K562 (cell line): ENCODE data around the gene TRAP1. TPM values are rescaled to one million over a fixed set of nuclear protein-coding genes. Genes with fewer than 3 reads are reported as not detected.

Experiments used
- ATAC-seq: fragments of 200-7000 bp; cut with Tn5 transposase; 3 replicates; pipeline ENCODE4 v1.9.1; 2020; ENCODE audit warnings: moderate library complexity
- BruUV-seq: library from RNA; stranded (reverse); fragments of 400-500 nt; replicated peaks from 2 replicates; lab custom pipeline; 2021; lab: Mats Ljungman, UMichigan
- CTCF ChIA-PET: fragments of 300-600 bp; formaldehyde crosslinking; extraction: SDS; loops from one replicate; lab custom pipeline; 2021; ENCODE audit warnings: low intra/inter-chr PET ratio; lab: Yijun Ruan, JAX
- POLR2A ChIA-PET: fragments of 300-600, 350-650 bp; sonication (Branson Sonifier 250); formaldehyde crosslinking; extraction: SDS; loops from one replicate; lab custom pipeline; 2021; ENCODE audit warnings: antibody characterized with exemption, inconsistent platforms; lab: Yijun Ruan, JAX
- DNase-seq, 4 experiments: peaks; one replicate each; pipeline versions ENCODE4 v3.0.0 to v3.0.0-alpha.2; 2011 to 2018; ENCODE audit warnings: low spot score in 3 of 4, mixed read lengths in 3 of 4; ENCODE audit errors: extremely low read depth in 1 of 4
- FAIRE-seq: peaks from 2 replicates; lab custom pipeline; 2011; peaks lifted over from hg19 to GRCh38; lab: Jason Lieb, UNC
- H2AFZ ChIP-seq: 2 replicates; pipeline ENCODE4 v1.6.0; 2011; ENCODE audit warnings: low read depth, low read length, control low read depth, inconsistent platforms
- H3K27ac ChIP-seq: fragments of 200-600 bp; 3 replicates; pipeline ENCODE4 v1.8.0; 2011; ENCODE audit warnings: low read depth, mild to moderate bottlenecking, control low read depth, inconsistent platforms, low read length, moderate library complexity, mixed read lengths; ENCODE audit errors: extremely low read depth
- H3K27me3 ChIP-seq, 2 experiments: fragments of 300-600 bp in 1 of 2; 2 replicates in 1 of 2; 3 replicates in 1 of 2; pipeline versions ENCODE4 v1.6.0 to v1.8.0; 2011; ENCODE audit warnings: inconsistent platforms in 2 of 2, low read length in 2 of 2, mild to moderate bottlenecking in 1 of 2, mixed read lengths in 1 of 2, moderate library complexity in 1 of 2; ENCODE audit not compliant: control insufficient read depth in 2 of 2, insufficient read depth in 2 of 2
- H3K36me3 ChIP-seq: fragments of 300-600 bp; 3 replicates; pipeline ENCODE4 v1.8.0; 2011; ENCODE audit warnings: mild to moderate bottlenecking, low read length, inconsistent platforms; ENCODE audit not compliant: control insufficient read depth, insufficient read depth
- H3K4me1 ChIP-seq, 2 experiments: fragments of 200-600 bp in 1 of 2; replicated peaks in 1 of 2; 2 replicates in 1 of 2; 3 replicates in 1 of 2; pipeline versions ENCODE4 v1.5.1 to v1.8.0; 2011; ENCODE audit warnings: inconsistent platforms in 2 of 2, low read length in 2 of 2, mild to moderate bottlenecking in 1 of 2, mixed read lengths in 1 of 2, moderate library complexity in 1 of 2; ENCODE audit not compliant: control insufficient read depth in 2 of 2, insufficient read depth in 2 of 2
- H3K4me2 ChIP-seq: 2 replicates; pipeline ENCODE4 v1.6.1; 2011; ENCODE audit warnings: low read length, control low read depth, inconsistent platforms, mixed read lengths; ENCODE audit not compliant: insufficient read depth
- H3K4me3 ChIP-seq: fragments of 200-600 bp; sonication (generic), shearing (Covaris generic); 2 replicates; pipeline ENCODE4 v1.5.1; 2016; ENCODE audit warnings: control low read depth, inconsistent platforms
- H3K79me2 ChIP-seq: fragments of 200-600 bp; 3 replicates; pipeline ENCODE4 v1.8.0; 2011; ENCODE audit warnings: low read length, inconsistent platforms; ENCODE audit not compliant: control insufficient read depth, insufficient read depth
- H3K9ac ChIP-seq, 2 experiments: 2 replicates each; pipeline versions ENCODE4 v1.6.0 to v1.6.1; 2011; ENCODE audit warnings: low read depth in 2 of 2, low read length in 2 of 2, control low read depth in 1 of 2, inconsistent platforms in 1 of 2, mild to moderate bottlenecking in 1 of 2, mixed read lengths in 1 of 2; ENCODE audit not compliant: insufficient read depth in 1 of 2
- H3K9me1 ChIP-seq: one replicate; pipeline ENCODE4 v1.6.0; 2011; ENCODE audit warnings: inconsistent platforms, mild to moderate bottlenecking, low read length, moderate library complexity; ENCODE audit not compliant: control insufficient read depth, insufficient read depth
- H3K9me3 ChIP-seq: replicated peaks from 2 replicates; pipeline ENCODE4 v1.5.1; 2011; ENCODE audit warnings: low read depth, low read length, inconsistent platforms; ENCODE audit not compliant: control insufficient read depth, insufficient read depth
- H4K20me1 ChIP-seq: replicated peaks from 2 replicates; pipeline ENCODE4 v1.6.1; 2011; ENCODE audit warnings: low read length, inconsistent platforms, mixed read lengths; ENCODE audit not compliant: control insufficient read depth, insufficient read depth
- CEBPB ChIP-seq: fragments of 450-650 bp; IDR thresholded peaks from 2 replicates; pipeline ENCODE4 v1.6.1; 2016; ENCODE audit warnings: missing genetic modification characterization, missing compliant biosample characterization
- GABPA ChIP-seq: fragments of 200-800 bp; sonication (Bioruptor generic); conservative IDR thresholded peaks from 2 replicates; pipeline ENCODE4 v1.6.1; 2016; ENCODE audit warnings: low read depth, missing genetic modification characterization, missing compliant biosample characterization
- GATAD2A ChIP-seq: fragments of 450-650 bp; IDR thresholded peaks from 2 replicates; pipeline ENCODE4 v1.6.1; 2017
- HNRNPLL ChIP-seq: fragments of 200-400 bp; formaldehyde crosslinking; IDR thresholded peaks from 2 replicates; pipeline ENCODE4 v1.6.1; 2017; ENCODE audit warnings: low read length, low read depth, mild to moderate bottlenecking; ENCODE audit not compliant: poor library complexity, severe bottlenecking
- KLF10 ChIP-seq: fragments of 250-450 bp; sonication (Bioruptor Pico); IDR thresholded peaks from 2 replicates; pipeline ENCODE4 v1.6.1; 2021; ENCODE audit warnings: matching md5 sums
- MXD1 ChIP-seq: fragments of 250-450 bp; sonication (Bioruptor Pico); IDR thresholded peaks from 2 replicates; pipeline ENCODE4 v1.8.0; 2021; ENCODE audit warnings: borderline replicate concordance, mild to moderate bottlenecking, moderate library complexity; ENCODE audit not compliant: poor library complexity, severe bottlenecking
- RBBP5 ChIP-seq: fragments of 200-600 bp; sonication (generic); IDR thresholded peaks from 2 replicates; pipeline ENCODE4 v1.6.1; 2012; ENCODE audit warnings: borderline replicate concordance, mild to moderate bottlenecking, low read length, control low read depth, inconsistent platforms; ENCODE audit not compliant: insufficient read depth, poor library complexity, severe bottlenecking
- SREBF1 ChIP-seq: fragments of 150-350 bp; IDR thresholded peaks from 2 replicates; pipeline ENCODE4 v1.6.1; 2014; ENCODE audit warnings: antibody characterized with exemption, low read depth, low read length, borderline replicate concordance
- STAT5A ChIP-seq: IDR thresholded peaks from 2 replicates; pipeline ENCODE4 v1.6.1; 2012; ENCODE audit warnings: low read length, inconsistent platforms, borderline replicate concordance
- ZFP36 ChIP-seq: fragments of 150-350 bp; IDR thresholded peaks from 2 replicates; pipeline ENCODE4 v1.6.1; 2018; ENCODE audit warnings: low read length, low read depth; ENCODE audit not compliant: partially characterized antibody
- ZNF263 ChIP-seq: sonication (generic); formaldehyde crosslinking; IDR thresholded peaks from 2 replicates; pipeline ENCODE4 v1.8.0; 2022; ENCODE audit warnings: mild to moderate bottlenecking, missing genetic modification reagents, borderline replicate concordance
- ZNF408 ChIP-seq: fragments of 250-450 bp; sonication (Bioruptor Pico); IDR thresholded peaks from 2 replicates; pipeline ENCODE4 v1.4.0; 2020; ENCODE audit warnings: low read depth, mild to moderate bottlenecking, moderate library complexity
- ZNF586 ChIP-seq: fragments of 450-650 bp; formaldehyde crosslinking; conservative IDR thresholded peaks from 2 replicates; pipeline ENCODE4 v1.4.0; 2020; ENCODE audit warnings: mild to moderate bottlenecking, moderate library complexity
- WGBS: fragments of 100-300 bp; shearing (Covaris generic); methylation state at CpG from one replicate; pipeline ENCODE4 v1.1.6; 2016; ENCODE audit warnings: low coverage, mixed read lengths; ENCODE audit not compliant: insufficient coverage; ENCODE audit errors: missing lambda C conversion rate; 5-methylcytosine and 5-hydroxymethylcytosine counted together
- in situ Hi-C: fragments of 300-500 bp; cut with MboI; formaldehyde crosslinking; loops from 4 replicates; pipeline ENCODE4 v1.15.0; 2018; ENCODE audit warnings: inconsistent platforms, mixed read lengths
- intact Hi-C: fragments of 100-400 bp; cut with micrococcal nuclease; formaldehyde crosslinking; loops from 2 replicates; pipeline ENCODE4 v1.14.2; 2022
- polyA plus RNA-seq, 8 experiments: library from polyadenylated mRNA; depleted of rRNA in 4 of 8; stranded (reverse) in 5 of 8; unstranded in 3 of 8; fragments of >200 nt; fragmentation: Nextera tagmentation in 2 of 8; fragmentation: Illumina TruSeq in 1 of 8; extraction: Ambion mirVana in 2 of 8; extraction: Trizol in 1 of 8; gene quantifications; 2 replicates each; pipeline versions ENCODE4 v1.2.1 to v1.2.3, GENCODE V29; 2011 to 2014; ENCODE audit warnings: inconsistent platforms in 1 of 8, missing spikeins in 1 of 8
- total RNA-seq, 7 experiments: library from RNA; depleted of rRNA in 6 of 7; stranded (reverse); fragments of >200 nt in 6 of 7; fragmentation: Illumina TruSeq in 2 of 7; extraction: Trizol in 2 of 7; gene quantifications; 2 replicates each; pipeline versions ENCODE4 v1.2.1 to v1.2.3, GENCODE V29; 2011 to 2021; ENCODE audit warnings: low replicate concordance in 1 of 7
- TF ChIP-seq, protein P1 (sequence below): fragments of 450-650 bp; IDR thresholded peaks from 2 replicates; pipeline ENCODE4 v1.6.1; 2017; ENCODE audit warnings: antibody characterized with exemption, mild to moderate bottlenecking

TRAP1 gene
- total and polyA plus RNA-seq, 9 of the 15 experiments (the other 6 are each of a cell fraction or from before 2014, with no cell fraction given): 19.1 to 436 (median 301) TPM

DNA sequence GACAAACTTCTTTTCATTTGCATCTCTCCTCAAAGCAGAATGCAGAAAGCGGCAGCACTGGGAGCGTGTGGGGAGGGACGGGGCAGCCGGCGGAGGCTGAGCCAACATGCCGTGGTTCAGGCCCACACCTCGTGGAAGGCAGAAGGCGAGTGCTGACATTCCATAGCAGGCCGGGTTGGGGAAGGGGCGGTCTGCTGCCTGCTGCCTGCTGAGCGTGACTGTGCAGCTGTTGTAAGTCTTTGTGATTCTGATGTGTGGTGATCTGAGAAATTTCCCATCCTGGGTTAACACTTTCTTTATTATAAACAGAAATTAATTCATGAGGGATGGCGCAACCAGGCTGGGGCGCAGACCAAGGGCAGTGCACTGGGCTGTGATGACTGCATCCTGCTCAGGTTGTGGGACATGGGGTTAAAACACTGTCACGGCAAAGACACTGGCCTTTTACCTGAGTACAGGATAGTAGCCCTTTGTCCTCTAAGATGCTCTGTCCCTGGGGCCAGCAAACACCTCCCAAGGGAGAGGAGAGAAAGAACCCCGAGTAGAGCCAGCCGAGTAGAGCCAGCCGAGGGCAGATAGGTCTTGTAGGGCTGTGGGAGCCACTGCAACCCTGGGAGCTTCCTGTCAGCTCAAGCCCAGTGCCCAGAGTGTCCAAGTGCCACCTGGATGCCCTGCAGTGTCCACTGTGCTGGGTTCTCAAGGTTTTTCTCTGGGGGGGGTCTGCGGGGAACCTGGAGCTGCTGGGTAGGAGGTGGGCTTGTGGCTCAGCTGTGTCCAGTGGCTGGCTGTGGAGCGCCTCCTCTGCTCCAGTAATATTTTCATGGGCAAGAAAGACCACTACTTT is 71.6 kb downstream of the TRAP1 start:
- H3K4me2 ChIP-seq: peak overlapping the region; percentile 44
- peak; percentile 43; the same call in 1 of the 2 replicates for TF ChIP-seq CEBPB (tag)
- TF ChIP-seq STAT5A: no peak
- 0 out of 2 replicates have a peak, but pooled peaks have one; percentile 65 for TF ChIP-seq GATAD2A
- TF ChIP-seq ZNF263 (CRISPR knock-in tag): no peak
- no peak for TF ChIP-seq GABPA (tag)
- no peak for TF ChIP-seq ZFP36
- no peak for TF ChIP-seq KLF10 (CRISPR knock-in tag)
- no peak for TF ChIP-seq SREBF1
- no peak for TF ChIP-seq HNRNPLL
- TF ChIP-seq RBBP5: peak; percentile 19
- no peak for TF ChIP-seq ZNF408 (CRISPR knock-in tag)
- no peak for TF ChIP-seq ZNF586 (CRISPR knock-in tag)
- TF ChIP-seq, protein P1, sequence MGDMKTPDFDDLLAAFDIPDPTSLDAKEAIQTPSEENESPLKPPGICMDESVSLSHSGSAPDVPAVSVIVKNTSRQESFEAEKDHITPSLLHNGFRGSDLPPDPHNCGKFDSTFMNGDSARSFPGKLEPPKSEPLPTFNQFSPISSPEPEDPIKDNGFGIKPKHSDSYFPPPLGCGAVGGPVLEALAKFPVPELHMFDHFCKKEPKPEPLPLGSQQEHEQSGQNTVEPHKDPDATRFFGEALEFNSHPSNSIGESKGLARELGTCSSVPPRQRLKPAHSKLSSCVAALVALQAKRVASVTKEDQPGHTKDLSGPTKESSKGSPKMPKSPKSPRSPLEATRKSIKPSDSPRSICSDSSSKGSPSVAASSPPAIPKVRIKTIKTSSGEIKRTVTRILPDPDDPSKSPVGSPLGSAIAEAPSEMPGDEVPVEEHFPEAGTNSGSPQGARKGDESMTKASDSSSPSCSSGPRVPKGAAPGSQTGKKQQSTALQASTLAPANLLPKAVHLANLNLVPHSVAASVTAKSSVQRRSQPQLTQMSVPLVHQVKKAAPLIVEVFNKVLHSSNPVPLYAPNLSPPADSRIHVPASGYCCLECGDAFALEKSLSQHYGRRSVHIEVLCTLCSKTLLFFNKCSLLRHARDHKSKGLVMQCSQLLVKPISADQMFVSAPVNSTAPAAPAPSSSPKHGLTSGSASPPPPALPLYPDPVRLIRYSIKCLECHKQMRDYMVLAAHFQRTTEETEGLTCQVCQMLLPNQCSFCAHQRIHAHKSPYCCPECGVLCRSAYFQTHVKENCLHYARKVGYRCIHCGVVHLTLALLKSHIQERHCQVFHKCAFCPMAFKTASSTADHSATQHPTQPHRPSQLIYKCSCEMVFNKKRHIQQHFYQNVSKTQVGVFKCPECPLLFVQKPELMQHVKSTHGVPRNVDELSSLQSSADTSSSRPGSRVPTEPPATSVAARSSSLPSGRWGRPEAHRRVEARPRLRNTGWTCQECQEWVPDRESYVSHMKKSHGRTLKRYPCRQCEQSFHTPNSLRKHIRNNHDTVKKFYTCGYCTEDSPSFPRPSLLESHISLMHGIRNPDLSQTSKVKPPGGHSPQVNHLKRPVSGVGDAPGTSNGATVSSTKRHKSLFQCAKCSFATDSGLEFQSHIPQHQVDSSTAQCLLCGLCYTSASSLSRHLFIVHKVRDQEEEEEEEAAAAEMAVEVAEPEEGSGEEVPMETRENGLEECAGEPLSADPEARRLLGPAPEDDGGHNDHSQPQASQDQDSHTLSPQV: 0 out of 2 replicates have a peak, but pooled peaks have one; percentile 5
- TF ChIP-seq MXD1 (CRISPR knock-in tag): no peak
- no TSS peak for BruUV-seq
- ChIA-PET POLR2A (interaction anchor here (0.6 to 1.6 kb wide), 3 partner anchors 8 to 390 kb away, joined by 3 to 5 read pairs (median 3); no protein-coding TSS in a partner anchor), CTCF (no interaction called here)
- 61% methylated on average over 19 of the region's 19 CpGs for WGBS
- no peaks in the 10 kb centered on the region for H3K9me3 ChIP-seq
- H3K27me3 ChIP-seq: no peaks in the 10 kb centered on the region
- no peaks in the 10 kb centered on the region for H4K20me1 ChIP-seq
- ATAC-seq (peak; percentile 12; the same call in 2 of the 3 replicates), DNase-seq (peak in 3 of 4 experiments; percentile 10 to 20 (median 13)), FAIRE-seq (no peak)
- no peaks in the 10 kb centered on the region for H3K79me2 ChIP-seq
- peaks cover 33 to 45% of the 10 kb centered on the region in 2 experiments for H3K4me1 ChIP-seq
- no peaks in the 10 kb centered on the region for H3K9me1 ChIP-seq
- H3K4me3 ChIP-seq: no peak overlapping the region
- intact Hi-C loops: loop anchor here (5.0 kb wide), 1 partner anchor 118 kb away; no protein-coding TSS in a partner anchor
- no peaks in the 10 kb centered on the region for H3K36me3 ChIP-seq
- H3K27ac ChIP-seq: peak overlapping the region; percentile 37; the same call in 1 of the 3 replicates
- peak overlapping the region; percentile 61 for H2AFZ ChIP-seq
- H3K9ac ChIP-seq: peak overlapping the region; percentile 21 to 80; a peak in 3 of 4 replicates
- in situ Hi-C loops: no loop called here
